PC-3 (cell line): ENCODE data around the gene PURA. TPM values are rescaled to one million over a fixed set of nuclear protein-coding genes. Genes with fewer than 3 reads are reported as not detected.

Source experiments
- ATAC-seq: fragments of 200-7000 bp; cut with Tn5 transposase; 2 replicates; pipeline ENCODE4 v1.9.1; 2020; ENCODE audit warnings: mild to moderate bottlenecking, moderate library complexity
- BruUV-seq: library from RNA; stranded (reverse); fragments of 400-500 nt; replicated peaks from 2 replicates; lab custom pipeline; 2021; lab: Mats Ljungman, UMichigan
- CTCF ChIA-PET: fragments of 300-600 bp; sonication (Branson Sonifier 250); formaldehyde crosslinking; loops from one replicate; lab custom pipeline; 2022; ENCODE audit warnings: antibody characterized with exemption; lab: Charles Lee
- POLR2A ChIA-PET: fragments of 300-600 bp; sonication (Branson Sonifier 250); formaldehyde crosslinking; loops from one replicate; lab custom pipeline; 2022; ENCODE audit warnings: antibody characterized with exemption; ENCODE audit not compliant: unreplicated experiment; lab: Charles Lee
- DNase-seq: peaks from one replicate; pipeline ENCODE4 v3.0.0-alpha.2; 2015
- H2AFZ ChIP-seq: fragments of 300-600 bp; sonication (generic); 2 replicates; pipeline ENCODE4 v1.6.0; 2016; ENCODE audit warnings: antibody characterized with exemption, low read length
- H3F3A ChIP-seq: fragments of 300-600 bp; sonication (generic); one replicate; pipeline ENCODE4 v1.6.0; 2017; ENCODE audit warnings: antibody characterized with exemption, low read length, control low read depth, mild to moderate bottlenecking; ENCODE audit not compliant: unreplicated experiment
- H3K27ac ChIP-seq: fragments of 300-600 bp; sonication (generic); 2 replicates; pipeline ENCODE4 v1.5.1; 2016; ENCODE audit warnings: mild to moderate bottlenecking, low read length
- H3K27me3 ChIP-seq: fragments of 300-600 bp; sonication (generic); 2 replicates; pipeline ENCODE4 v1.6.1; 2016; ENCODE audit warnings: low read length, mixed read lengths
- H3K36me3 ChIP-seq: fragments of 300-600 bp; sonication (generic); 2 replicates; pipeline ENCODE4 v1.6.1; 2016; ENCODE audit warnings: low read depth, mixed run types, low read length, mixed read lengths
- H3K4me1 ChIP-seq: fragments of 300-600 bp; sonication (generic); 2 replicates; pipeline ENCODE4 v1.5.1; 2016; ENCODE audit warnings: low read length; ENCODE audit not compliant: insufficient read depth
- H3K4me2 ChIP-seq: fragments of 300-600 bp; sonication (generic); 2 replicates; pipeline ENCODE4 v1.6.0; 2016; ENCODE audit warnings: low read length
- H3K4me3 ChIP-seq: fragments of 300-600 bp; sonication (generic); 2 replicates; pipeline ENCODE4 v1.5.1; 2016; ENCODE audit warnings: mild to moderate bottlenecking, low read length, mixed read lengths
- H3K79me2 ChIP-seq: fragments of 300-600 bp; sonication (generic); 2 replicates; pipeline ENCODE4 v1.6.1; 2017; ENCODE audit warnings: low read length, mixed read lengths
- H3K9ac ChIP-seq: fragments of 300-600 bp; sonication (generic); 2 replicates; pipeline ENCODE4 v1.6.0; 2016; ENCODE audit warnings: mild to moderate bottlenecking, low read length
- H3K9me2 ChIP-seq: fragments of 300-600 bp; sonication (generic); replicated peaks from 2 replicates; pipeline ENCODE4 v1.6.1; 2016; ENCODE audit warnings: mixed run types, low read length, mixed read lengths
- H3K9me3 ChIP-seq: fragments of 300-600 bp; sonication (generic); 2 replicates; pipeline ENCODE4 v1.6.1; 2016; ENCODE audit warnings: low read length, mixed read lengths
- H4K20me1 ChIP-seq: fragments of 300-600 bp; sonication (generic); 2 replicates; pipeline ENCODE4 v1.6.1; 2016; ENCODE audit warnings: low read length, mixed read lengths
- EZH2 ChIP-seq: fragments of 300-600 bp; sonication (generic); IDR thresholded peaks from one replicate; pipeline ENCODE4 v1.6.1; 2017; ENCODE audit warnings: antibody characterized with exemption, mild to moderate bottlenecking, low read length; ENCODE audit not compliant: unreplicated experiment
- EZH2phosphoT487 ChIP-seq: fragments of 300-600 bp; sonication (generic); IDR thresholded peaks from 2 replicates; pipeline ENCODE4 v1.6.1; 2018; ENCODE audit warnings: mild to moderate bottlenecking, antibody characterized with exemption, low read length, borderline replicate concordance
- intact Hi-C: fragments of 100-400 bp; cut with micrococcal nuclease; formaldehyde crosslinking; loops from 2 replicates; pipeline ENCODE4 v1.9.0; 2023
- total RNA-seq: library from RNA; depleted of rRNA; stranded (reverse); fragments of >200 nt; gene quantifications from 2 replicates; pipeline ENCODE4 v1.2.3, GENCODE V29; 2014
- TF ChIP-seq, protein P1 (sequence below): fragments of 300-600 bp; sonication (generic); conservative IDR thresholded peaks from 2 replicates; pipeline ENCODE4 v1.5.1; 2017; ENCODE audit warnings: antibody characterized with exemption, low read depth, mild to moderate bottlenecking, low read length

PURA gene
- total RNA-seq, 1 experiment from 2014 or later: 8.5 TPM

DNA sequence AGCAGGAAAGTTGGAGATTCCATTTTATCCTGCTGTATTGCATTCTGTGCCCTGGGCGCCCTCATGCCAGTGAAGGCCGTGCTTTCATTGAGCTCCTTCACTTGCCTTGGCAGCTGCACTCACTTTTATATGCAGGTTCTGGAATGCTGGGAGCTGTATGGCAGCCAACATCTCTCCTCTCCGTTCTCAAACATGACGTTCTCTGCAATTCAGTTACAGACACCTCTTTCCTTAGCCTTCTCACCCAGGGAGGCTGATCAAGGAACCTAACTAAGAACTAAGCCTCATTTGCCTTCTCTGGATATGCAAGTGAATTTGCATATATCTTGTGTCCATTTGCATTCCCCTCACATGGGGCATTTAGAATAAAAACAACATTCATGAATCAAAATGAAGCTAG is 29.4 kb upstream of the PURA start:
- 0 out of 2 replicates have a peak, but pooled peaks cover 2% of the 10 kb centered on the region for H3K9me3 ChIP-seq
- no peak; the same call in 1 of the 2 replicates for ATAC-seq
- no peak overlapping the region for H3K9ac ChIP-seq
- no peak overlapping the region for H3K27ac ChIP-seq
- BruUV-seq: no TSS peak
- intact Hi-C loops: no loop called here
- H2AFZ ChIP-seq: no peak overlapping the region
- POLR2A ChIA-PET: no interaction called here
- TF ChIP-seq EZH2: no peak
- TF ChIP-seq EZH2phosphoT487: no peak
- TF ChIP-seq, protein P1, sequence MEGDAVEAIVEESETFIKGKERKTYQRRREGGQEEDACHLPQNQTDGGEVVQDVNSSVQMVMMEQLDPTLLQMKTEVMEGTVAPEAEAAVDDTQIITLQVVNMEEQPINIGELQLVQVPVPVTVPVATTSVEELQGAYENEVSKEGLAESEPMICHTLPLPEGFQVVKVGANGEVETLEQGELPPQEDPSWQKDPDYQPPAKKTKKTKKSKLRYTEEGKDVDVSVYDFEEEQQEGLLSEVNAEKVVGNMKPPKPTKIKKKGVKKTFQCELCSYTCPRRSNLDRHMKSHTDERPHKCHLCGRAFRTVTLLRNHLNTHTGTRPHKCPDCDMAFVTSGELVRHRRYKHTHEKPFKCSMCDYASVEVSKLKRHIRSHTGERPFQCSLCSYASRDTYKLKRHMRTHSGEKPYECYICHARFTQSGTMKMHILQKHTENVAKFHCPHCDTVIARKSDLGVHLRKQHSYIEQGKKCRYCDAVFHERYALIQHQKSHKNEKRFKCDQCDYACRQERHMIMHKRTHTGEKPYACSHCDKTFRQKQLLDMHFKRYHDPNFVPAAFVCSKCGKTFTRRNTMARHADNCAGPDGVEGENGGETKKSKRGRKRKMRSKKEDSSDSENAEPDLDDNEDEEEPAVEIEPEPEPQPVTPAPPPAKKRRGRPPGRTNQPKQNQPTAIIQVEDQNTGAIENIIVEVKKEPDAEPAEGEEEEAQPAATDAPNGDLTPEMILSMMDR: no peak
- no peak overlapping the region for H3K4me2 ChIP-seq
- DNase-seq: no peak
- CTCF ChIA-PET: interaction anchor here (1.1 kb wide), 1 partner anchor 59 kb away, joined by 3 read pairs; no protein-coding TSS in a partner anchor
- no peaks in the 10 kb centered on the region for H3K9me2 ChIP-seq
- H4K20me1 ChIP-seq: no peaks in the 10 kb centered on the region
- H3K79me2 ChIP-seq: no peaks in the 10 kb centered on the region
- no peak overlapping the region for H3K4me3 ChIP-seq
- H3K36me3 ChIP-seq: no peaks in the 10 kb centered on the region
- H3K4me1 ChIP-seq: no peaks in the 10 kb centered on the region
- H3K27me3 ChIP-seq: peaks cover 39% of the 10 kb centered on the region
- no peaks in the 10 kb centered on the region for H3F3A ChIP-seq

DNA sequence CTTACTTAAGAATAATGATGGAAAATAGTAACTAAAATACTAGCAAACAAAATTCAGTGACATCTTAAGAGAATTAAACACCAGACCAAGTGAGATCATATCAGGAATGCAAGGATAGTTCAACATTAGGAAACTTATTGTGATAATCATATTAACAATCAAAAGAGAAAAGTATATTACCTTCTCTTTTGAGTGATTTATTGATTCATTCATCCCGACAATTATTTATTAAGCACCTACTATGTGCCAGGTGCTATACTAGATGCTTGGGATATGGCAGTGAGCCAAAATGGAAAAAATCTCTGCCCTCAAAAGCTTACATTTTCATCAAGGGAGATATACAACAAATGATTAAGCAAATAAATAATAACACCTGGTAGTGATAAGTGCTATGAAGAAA is 23.7 kb upstream of the PURA start:
- CTCF ChIA-PET: no interaction called here
- H3K9ac ChIP-seq: no peak overlapping the region

DNA sequence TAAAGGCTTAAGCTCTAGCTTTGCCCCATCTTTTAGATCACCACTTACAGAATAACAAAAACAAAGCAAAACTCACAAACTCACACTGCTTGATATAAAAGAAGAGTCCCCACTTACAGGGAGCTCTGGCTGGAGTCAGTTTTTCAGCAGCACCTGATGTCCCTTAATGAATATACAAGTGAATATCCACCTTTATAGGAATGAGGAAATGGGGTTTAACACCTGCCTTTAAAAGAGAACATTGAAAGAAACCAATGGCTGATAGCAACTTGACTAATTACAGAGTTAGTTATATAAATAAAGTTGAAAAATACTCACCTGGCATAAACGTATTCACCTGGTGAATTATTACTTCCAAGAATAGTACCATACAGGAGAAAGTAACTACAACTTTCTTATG is 20.7 kb upstream of the PURA start:
- Histone ChIP-seq H3K36me3 (no peaks in the 10 kb centered on the region), H3K4me1 (no peaks in the 10 kb centered on the region), H3K79me2 (no peaks in the 10 kb centered on the region), H2AFZ (no peak overlapping the region), H3K27ac (no peak overlapping the region), H3K9ac (no peak overlapping the region), H3K4me2 (no peak overlapping the region), H3F3A (no peaks in the 10 kb centered on the region), H3K4me3 (no peak overlapping the region), H3K9me2 (no peaks in the 10 kb centered on the region), H3K9me3 (peaks cover 16% of the 10 kb centered on the region; the same call in 1 of the 2 replicates), H4K20me1 (no peaks in the 10 kb centered on the region), H3K27me3 (peaks cover 22% of the 10 kb centered on the region; the same call in 1 of the 2 replicates)
- CTCF ChIA-PET: no interaction called here
- DNase-seq (no peak), ATAC-seq (no peak)
- POLR2A ChIA-PET: no interaction called here
- intact Hi-C loops: no loop called here
- TF ChIP-seq, protein P1: no peak
- TF ChIP-seq EZH2 (no peak), EZH2phosphoT487 (no peak)
- no TSS peak for BruUV-seq

More for the DNA sequence above, 23.7 kb upstream of the PURA start:
- POLR2A ChIA-PET: no interaction called here
- no peak for TF ChIP-seq EZH2
- no peak for DNase-seq
- H3K4me1 ChIP-seq: no peaks in the 10 kb centered on the region
- no peak for ATAC-seq
- no peaks in the 10 kb centered on the region for H3K36me3 ChIP-seq
- H3K4me2 ChIP-seq: no peak overlapping the region
- H3K79me2 ChIP-seq: no peaks in the 10 kb centered on the region
- no peak overlapping the region for H2AFZ ChIP-seq
- H3K9me3 ChIP-seq: peaks cover 16% of the 10 kb centered on the region; the same call in 1 of the 2 replicates
- peaks cover 27% of the 10 kb centered on the region; the same call in 1 of the 2 replicates for H3K27me3 ChIP-seq
- intact Hi-C loops: no loop called here
- H3K9me2 ChIP-seq: no peaks in the 10 kb centered on the region
- H3K4me3 ChIP-seq: no peak overlapping the region
- BruUV-seq: no TSS peak
- H3F3A ChIP-seq: no peaks in the 10 kb centered on the region
- no peak overlapping the region for H3K27ac ChIP-seq
- no peaks in the 10 kb centered on the region for H4K20me1 ChIP-seq
